HEK293 (cell line): ENCODE data around the gene AATF.

ENCODE experiments used
- CTCF ChIA-PET: fragments of 350-600 bp; formaldehyde crosslinking; extraction: SDS; loops from one replicate; lab custom pipeline; 2021; ENCODE audit warnings: antibody characterized with exemption; lab: Yijun Ruan, JAX
- POLR2A ChIA-PET: fragments of 300-600 bp; formaldehyde crosslinking; extraction: SDS; loops from one replicate; lab custom pipeline; 2020; ENCODE audit warnings: antibody characterized with exemption, inconsistent platforms; lab: Yijun Ruan, JAX
- H3K27ac ChIP-seq: fragments of 200-500 bp; sonication (Bioruptor generic); 2 replicates; pipeline ENCODE4 v1.5.1; 2014; ENCODE audit warnings: low read depth, low read length, control low read depth, inconsistent platforms; ENCODE audit errors: extremely low read depth
- H3K36me3 ChIP-seq, 2 experiments: fragments of 200-500 bp in 1 of 2; sonication (Bioruptor generic) in 1 of 2; 1 replicate in 1 of 2; 2 replicates in 1 of 2; pipeline ENCODE4 v1.5.1; 2014 to 2017; ENCODE audit warnings: inconsistent platforms in 2 of 2, low read length in 2 of 2; ENCODE audit not compliant: control insufficient read depth in 2 of 2, insufficient read depth in 1 of 2
- H3K4me1 ChIP-seq: fragments of 200-500 bp; sonication (Bioruptor generic); 2 replicates; pipeline ENCODE4 v1.5.1; 2014; ENCODE audit warnings: mild to moderate bottlenecking, low read length, inconsistent platforms; ENCODE audit not compliant: control insufficient read depth, insufficient read depth
- H3K4me3 ChIP-seq: 2 replicates; pipeline ENCODE4 v1.5.1; 2011; ENCODE audit warnings: low read depth, mild to moderate bottlenecking, control low read depth, low read length, moderate library complexity
- H3K9me3 ChIP-seq: fragments of 200-500 bp; sonication (Bioruptor generic); 2 replicates; pipeline ENCODE4 v1.5.1; 2014; ENCODE audit warnings: low read depth, low read length, inconsistent platforms; ENCODE audit not compliant: control insufficient read depth, insufficient read depth
- KLF16 ChIP-seq: fragments of 450-650 bp; formaldehyde crosslinking; IDR thresholded peaks from 2 replicates; pipeline ENCODE4 v1.5.1; 2017; ENCODE audit warnings: missing biosample characterization, missing genetic modification characterization
- SCRT1 ChIP-seq: fragments of 450-650 bp; formaldehyde crosslinking; IDR thresholded peaks from 2 replicates; pipeline ENCODE4 v1.5.1; 2016; ENCODE audit warnings: missing biosample characterization, missing genetic modification characterization, borderline replicate concordance
- SCRT2 ChIP-seq: fragments of 450-650 bp; formaldehyde crosslinking; IDR thresholded peaks from 2 replicates; pipeline ENCODE4 v1.5.1; 2016; ENCODE audit warnings: missing biosample characterization, missing genetic modification characterization
- ZBTB20 ChIP-seq: fragments of 450-650 bp; formaldehyde crosslinking; IDR thresholded peaks from 2 replicates; pipeline ENCODE4 v1.5.1; 2016; ENCODE audit warnings: missing biosample characterization, missing genetic modification characterization
- ZBTB21 ChIP-seq: fragments of 450-650 bp; formaldehyde crosslinking; IDR thresholded peaks from 2 replicates; pipeline ENCODE4 v1.5.1; 2017; ENCODE audit warnings: missing biosample characterization, missing genetic modification characterization
- ZNF221 ChIP-seq: fragments of 450-650 bp; formaldehyde crosslinking; IDR thresholded peaks from 2 replicates; pipeline ENCODE4 v1.5.1; 2017; ENCODE audit warnings: missing biosample characterization, missing genetic modification characterization, borderline replicate concordance
- ZNF292 ChIP-seq: fragments of 450-650 bp; formaldehyde crosslinking; IDR thresholded peaks from 2 replicates; pipeline ENCODE4 v1.5.1; 2016; ENCODE audit warnings: low read depth, missing biosample characterization, missing genetic modification characterization, borderline replicate concordance
- ZNF416 ChIP-seq: fragments of 450-650 bp; formaldehyde crosslinking; IDR thresholded peaks from 2 replicates; pipeline ENCODE4 v1.5.1; 2016; ENCODE audit warnings: missing biosample characterization, missing genetic modification characterization
- ZNF423 ChIP-seq: fragments of 450-650 bp; formaldehyde crosslinking; IDR thresholded peaks from 2 replicates; pipeline ENCODE4 v1.5.1; 2016; ENCODE audit warnings: missing biosample characterization, missing genetic modification characterization
- ZNF433 ChIP-seq: fragments of 450-650 bp; formaldehyde crosslinking; IDR thresholded peaks from 2 replicates; pipeline ENCODE4 v1.5.1; 2016; ENCODE audit warnings: missing biosample characterization, missing genetic modification characterization, low read depth
- ZNF501 ChIP-seq: fragments of 450-650 bp; formaldehyde crosslinking; IDR thresholded peaks from 2 replicates; pipeline ENCODE4 v1.5.1; 2016; ENCODE audit warnings: missing biosample characterization, missing genetic modification characterization
- ZNF560 ChIP-seq: fragments of 450-650 bp; formaldehyde crosslinking; IDR thresholded peaks from 2 replicates; pipeline ENCODE4 v1.5.1; 2017; ENCODE audit warnings: missing biosample characterization, missing genetic modification characterization, borderline replicate concordance
- ZNF596 ChIP-seq: fragments of 450-650 bp; IDR thresholded peaks from 2 replicates; pipeline ENCODE4 v1.5.0; 2018; ENCODE audit warnings: missing biosample characterization, mild to moderate bottlenecking, missing genetic modification characterization, moderate library complexity
- ZNF600 ChIP-seq: fragments of 450-650 bp; formaldehyde crosslinking; IDR thresholded peaks from 2 replicates; pipeline ENCODE4 v1.5.1; 2016; ENCODE audit warnings: missing biosample characterization, missing genetic modification characterization
- ZNF624 ChIP-seq: fragments of 450-650 bp; formaldehyde crosslinking; IDR thresholded peaks from 2 replicates; pipeline ENCODE4 v1.5.1; 2017; ENCODE audit warnings: missing biosample characterization, missing genetic modification characterization
- ZNF626 ChIP-seq: fragments of 450-650 bp; sonication (Bioruptor Pico); formaldehyde crosslinking; IDR thresholded peaks from 2 replicates; pipeline ENCODE4 v1.5.1; 2018; ENCODE audit warnings: missing biosample characterization, missing genetic modification characterization, inconsistent platforms
- ZNF660 ChIP-seq: fragments of 450-650 bp; IDR thresholded peaks from 2 replicates; pipeline ENCODE4 v1.5.1; 2018; ENCODE audit warnings: missing biosample characterization, mild to moderate bottlenecking, missing genetic modification characterization
- ZNF670 ChIP-seq: fragments of 450-650 bp; formaldehyde crosslinking; IDR thresholded peaks from 2 replicates; pipeline ENCODE4 v1.5.1; 2016; ENCODE audit warnings: missing biosample characterization, missing genetic modification characterization, low read depth
- ZNF76 ChIP-seq: fragments of 450-650 bp; formaldehyde crosslinking; IDR thresholded peaks from 2 replicates; pipeline ENCODE4; 2016; ENCODE audit warnings: low read depth, missing biosample characterization, missing genetic modification characterization, borderline replicate concordance
- ZNF791 ChIP-seq: fragments of 450-650 bp; formaldehyde crosslinking; IDR thresholded peaks from 2 replicates; pipeline ENCODE4 v1.5.1; 2016; ENCODE audit warnings: missing biosample characterization, missing genetic modification characterization
- ZNF792 ChIP-seq: fragments of 450-650 bp; formaldehyde crosslinking; IDR thresholded peaks from 2 replicates; pipeline ENCODE4 v1.5.1; 2016; ENCODE audit warnings: missing biosample characterization, missing genetic modification characterization
- ZNF830 ChIP-seq: fragments of 450-650 bp; IDR thresholded peaks from 2 replicates; pipeline ENCODE4 v1.5.0; 2018; ENCODE audit warnings: missing biosample characterization, missing genetic modification characterization, low read depth, mild to moderate bottlenecking, moderate library complexity
- ZNF837 ChIP-seq: fragments of 450-650 bp; formaldehyde crosslinking; IDR thresholded peaks from 2 replicates; pipeline ENCODE4 v1.5.1; 2016; ENCODE audit warnings: missing biosample characterization, missing genetic modification characterization
- ZNF843 ChIP-seq: fragments of 450-650 bp; formaldehyde crosslinking; IDR thresholded peaks from 2 replicates; pipeline ENCODE4 v1.5.1; 2016; ENCODE audit warnings: missing biosample characterization, missing genetic modification characterization
- TF ChIP-seq, protein P1 (sequence below): fragments of 450-650 bp; formaldehyde crosslinking; IDR thresholded peaks from 2 replicates; pipeline ENCODE4 v1.5.1; 2017; ENCODE audit warnings: missing biosample characterization, missing genetic modification characterization
- TF ChIP-seq, protein P2 (sequence below): fragments of 450-650 bp; formaldehyde crosslinking; IDR thresholded peaks from 2 replicates; pipeline ENCODE4 v1.5.1; 2016; ENCODE audit warnings: missing biosample characterization, missing genetic modification characterization
- TF ChIP-seq, protein P3 (sequence below): fragments of 450-650 bp; formaldehyde crosslinking; IDR thresholded peaks from 2 replicates; pipeline ENCODE4 v1.5.0; 2017; ENCODE audit warnings: missing biosample characterization, missing genetic modification characterization, borderline replicate concordance
- TF ChIP-seq, protein P4 (sequence below): fragments of 450-650 bp; formaldehyde crosslinking; IDR thresholded peaks from 2 replicates; pipeline ENCODE4 v1.5.1; 2016; ENCODE audit warnings: missing biosample characterization, missing genetic modification characterization, low read depth

Gene AATF

DNA sequence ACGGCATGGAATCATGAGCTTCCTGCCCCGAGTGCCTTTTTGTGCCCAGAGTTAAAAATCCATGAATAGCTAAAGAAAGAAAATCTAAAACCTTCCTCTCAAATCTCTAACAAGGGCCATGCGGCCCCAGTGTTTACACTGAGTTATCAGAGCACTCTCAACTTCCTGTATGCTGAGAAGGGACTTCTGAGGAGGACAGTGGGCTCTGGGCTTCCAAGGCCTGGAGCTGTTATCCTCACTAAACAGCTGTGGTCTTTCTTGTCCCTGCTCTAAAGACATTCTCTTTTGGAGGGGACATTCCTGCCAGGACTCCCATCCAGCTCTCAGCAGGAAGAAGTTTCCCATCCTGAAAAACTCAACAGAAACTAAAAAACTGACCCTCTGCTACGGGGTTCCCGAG lies 135.6 kb downstream of the AATF start:
- Histone ChIP-seq H3K36me3 (peaks cover 0 to 45% of the 10 kb centered on the region in 2 experiments; a peak in 2 of 3 replicates), H3K4me3 (no peak overlapping the region), H3K4me1 (no peaks in the 10 kb centered on the region), H3K27ac (no peak overlapping the region), H3K9me3 (no peaks in the 10 kb centered on the region; the same call in 1 of the 2 replicates)
- TF ChIP-seq, protein P1, sequence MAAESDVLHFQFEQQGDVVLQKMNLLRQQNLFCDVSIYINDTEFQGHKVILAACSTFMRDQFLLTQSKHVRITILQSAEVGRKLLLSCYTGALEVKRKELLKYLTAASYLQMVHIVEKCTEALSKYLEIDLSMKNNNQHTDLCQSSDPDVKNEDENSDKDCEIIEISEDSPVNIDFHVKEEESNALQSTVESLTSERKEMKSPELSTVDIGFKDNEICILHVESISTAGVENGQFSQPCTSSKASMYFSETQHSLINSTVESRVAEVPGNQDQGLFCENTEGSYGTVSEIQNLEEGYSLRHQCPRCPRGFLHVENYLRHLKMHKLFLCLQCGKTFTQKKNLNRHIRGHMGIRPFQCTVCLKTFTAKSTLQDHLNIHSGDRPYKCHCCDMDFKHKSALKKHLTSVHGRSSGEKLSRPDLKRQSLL: no peak
- TF ChIP-seq ZNF292 (tag by site-specific recombination): no peak
- TF ChIP-seq ZNF76 (tag by site-specific recombination): no peak
- TF ChIP-seq, protein P2, sequence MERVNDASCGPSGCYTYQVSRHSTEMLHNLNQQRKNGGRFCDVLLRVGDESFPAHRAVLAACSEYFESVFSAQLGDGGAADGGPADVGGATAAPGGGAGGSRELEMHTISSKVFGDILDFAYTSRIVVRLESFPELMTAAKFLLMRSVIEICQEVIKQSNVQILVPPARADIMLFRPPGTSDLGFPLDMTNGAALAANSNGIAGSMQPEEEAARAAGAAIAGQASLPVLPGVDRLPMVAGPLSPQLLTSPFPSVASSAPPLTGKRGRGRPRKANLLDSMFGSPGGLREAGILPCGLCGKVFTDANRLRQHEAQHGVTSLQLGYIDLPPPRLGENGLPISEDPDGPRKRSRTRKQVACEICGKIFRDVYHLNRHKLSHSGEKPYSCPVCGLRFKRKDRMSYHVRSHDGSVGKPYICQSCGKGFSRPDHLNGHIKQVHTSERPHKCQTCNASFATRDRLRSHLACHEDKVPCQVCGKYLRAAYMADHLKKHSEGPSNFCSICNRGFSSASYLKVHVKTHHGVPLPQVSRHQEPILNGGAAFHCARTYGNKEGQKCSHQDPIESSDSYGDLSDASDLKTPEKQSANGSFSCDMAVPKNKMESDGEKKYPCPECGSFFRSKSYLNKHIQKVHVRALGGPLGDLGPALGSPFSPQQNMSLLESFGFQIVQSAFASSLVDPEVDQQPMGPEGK (tag by site-specific recombination): no peak
- TF ChIP-seq ZNF837: no peak
- TF ChIP-seq ZNF670 (tag by site-specific recombination): no peak
- no peak for TF ChIP-seq ZNF596 (tag by site-specific recombination)
- TF ChIP-seq, protein P3, sequence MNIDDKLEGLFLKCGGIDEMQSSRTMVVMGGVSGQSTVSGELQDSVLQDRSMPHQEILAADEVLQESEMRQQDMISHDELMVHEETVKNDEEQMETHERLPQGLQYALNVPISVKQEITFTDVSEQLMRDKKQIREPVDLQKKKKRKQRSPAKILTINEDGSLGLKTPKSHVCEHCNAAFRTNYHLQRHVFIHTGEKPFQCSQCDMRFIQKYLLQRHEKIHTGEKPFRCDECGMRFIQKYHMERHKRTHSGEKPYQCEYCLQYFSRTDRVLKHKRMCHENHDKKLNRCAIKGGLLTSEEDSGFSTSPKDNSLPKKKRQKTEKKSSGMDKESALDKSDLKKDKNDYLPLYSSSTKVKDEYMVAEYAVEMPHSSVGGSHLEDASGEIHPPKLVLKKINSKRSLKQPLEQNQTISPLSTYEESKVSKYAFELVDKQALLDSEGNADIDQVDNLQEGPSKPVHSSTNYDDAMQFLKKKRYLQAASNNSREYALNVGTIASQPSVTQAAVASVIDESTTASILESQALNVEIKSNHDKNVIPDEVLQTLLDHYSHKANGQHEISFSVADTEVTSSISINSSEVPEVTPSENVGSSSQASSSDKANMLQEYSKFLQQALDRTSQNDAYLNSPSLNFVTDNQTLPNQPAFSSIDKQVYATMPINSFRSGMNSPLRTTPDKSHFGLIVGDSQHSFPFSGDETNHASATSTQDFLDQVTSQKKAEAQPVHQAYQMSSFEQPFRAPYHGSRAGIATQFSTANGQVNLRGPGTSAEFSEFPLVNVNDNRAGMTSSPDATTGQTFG: no peak
- TF ChIP-seq ZNF660 (tag by site-specific recombination): no peak
- CTCF ChIA-PET: interaction anchor here (0.6 kb wide), 1 partner anchor 456 kb away, joined by 4 read pairs; no protein-coding TSS in a partner anchor
- POLR2A ChIA-PET: interaction anchor here (0.6 kb wide), 1 partner anchor 101 kb away, joined by 14 read pairs; no protein-coding TSS in a partner anchor

DNA sequence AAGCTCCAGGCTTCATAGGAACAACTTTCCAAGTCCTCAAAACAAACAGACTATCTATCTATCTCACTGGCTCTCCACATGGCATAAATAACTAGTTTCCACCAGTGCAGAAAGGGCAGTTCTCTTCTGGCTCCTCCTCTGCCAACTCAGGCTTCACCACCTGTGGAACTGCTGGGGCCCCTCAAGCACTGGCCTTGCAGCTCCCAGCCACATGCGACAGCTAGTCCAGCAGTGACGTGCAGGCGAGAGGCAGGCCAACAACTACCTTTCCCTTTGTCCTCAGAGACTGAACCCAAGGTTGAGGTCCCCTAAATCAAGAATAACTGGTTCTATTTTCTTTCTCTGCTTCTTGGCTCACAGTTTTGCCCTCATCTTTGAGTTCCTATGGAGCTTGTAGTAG lies 137.6 kb downstream of the AATF start:
- H3K36me3 ChIP-seq: peaks cover 0 to 45% of the 10 kb centered on the region in 2 experiments
- POLR2A ChIA-PET: no interaction called here

DNA sequence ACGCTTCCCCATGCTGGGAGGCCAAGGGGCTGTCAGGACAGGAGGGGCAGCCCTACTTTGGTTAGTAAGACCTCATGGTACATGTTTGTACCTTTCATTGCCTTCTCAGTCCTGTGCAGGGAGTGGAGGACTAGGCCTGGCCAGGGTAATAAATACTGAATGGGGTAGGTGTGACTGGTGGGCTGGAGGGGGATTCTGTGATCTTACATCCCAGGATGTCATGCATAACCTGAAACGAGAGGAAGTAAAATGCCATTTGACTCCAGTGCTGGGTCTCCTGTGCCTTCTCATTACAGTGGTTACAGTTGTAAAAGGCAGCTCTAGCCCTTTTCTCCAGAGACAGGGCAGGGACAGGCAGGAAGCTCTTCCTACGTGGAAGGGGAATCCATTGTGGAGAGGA lies 138.2 kb downstream of the AATF start:
- CTCF ChIA-PET: interaction anchor here (0.6 to 0.9 kb wide), 4 partner anchors 350 to 1246 kb away, joined by 3 read pairs; no protein-coding TSS in a partner anchor
- POLR2A ChIA-PET: no interaction called here
- TF ChIP-seq ZNF560 (no peak), ZNF501 (tag by site-specific recombination) (no peak), ZNF843 (tag by site-specific recombination) (no peak), ZBTB20 (tag by site-specific recombination) (no peak), ZNF792 (no peak), ZNF416 (tag by site-specific recombination) (no peak), ZNF292 (tag by site-specific recombination) (no peak), ZNF423 (tag by site-specific recombination) (no peak), ZNF830 (no peak), ZNF600 (tag by site-specific recombination) (no peak), KLF16 (tag by site-specific recombination) (no peak)

More for the DNA sequence above, 137.6 kb downstream of the AATF start:
- H3K27ac ChIP-seq: no peak overlapping the region
- TF ChIP-seq SCRT1 (tag by site-specific recombination): peak; percentile 39; the same call in 1 of the 2 replicates
- TF ChIP-seq, protein P4, sequence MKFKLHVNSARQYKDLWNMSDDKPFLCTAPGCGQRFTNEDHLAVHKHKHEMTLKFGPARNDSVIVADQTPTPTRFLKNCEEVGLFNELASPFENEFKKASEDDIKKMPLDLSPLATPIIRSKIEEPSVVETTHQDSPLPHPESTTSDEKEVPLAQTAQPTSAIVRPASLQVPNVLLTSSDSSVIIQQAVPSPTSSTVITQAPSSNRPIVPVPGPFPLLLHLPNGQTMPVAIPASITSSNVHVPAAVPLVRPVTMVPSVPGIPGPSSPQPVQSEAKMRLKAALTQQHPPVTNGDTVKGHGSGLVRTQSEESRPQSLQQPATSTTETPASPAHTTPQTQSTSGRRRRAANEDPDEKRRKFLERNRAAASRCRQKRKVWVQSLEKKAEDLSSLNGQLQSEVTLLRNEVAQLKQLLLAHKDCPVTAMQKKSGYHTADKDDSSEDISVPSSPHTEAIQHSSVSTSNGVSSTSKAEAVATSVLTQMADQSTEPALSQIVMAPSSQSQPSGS (tag by site-specific recombination): no peak
- TF ChIP-seq ZNF433 (tag by site-specific recombination): no peak
- TF ChIP-seq ZNF221 (tag by site-specific recombination): no peak
- no peak for TF ChIP-seq ZNF626 (tag by site-specific recombination)
- TF ChIP-seq ZNF791 (tag by site-specific recombination): no peak
- no peak for TF ChIP-seq ZBTB21 (tag by site-specific recombination)
- peak; percentile 60 for TF ChIP-seq SCRT2 (tag by site-specific recombination)
- TF ChIP-seq ZNF624 (tag by site-specific recombination): no peak
- CTCF ChIA-PET: interaction anchor here (0.6 to 0.9 kb wide), 3 partner anchors 14 to 459 kb away, joined by 3 read pairs; no protein-coding TSS in a partner anchor
- no peaks in the 10 kb centered on the region for H3K4me1 ChIP-seq
- no peak overlapping the region for H3K4me3 ChIP-seq
- H3K9me3 ChIP-seq: no peaks in the 10 kb centered on the region

More for the DNA sequence above, 138.2 kb downstream of the AATF start:
- Histone ChIP-seq H3K4me1 (no peaks in the 10 kb centered on the region), H3K9me3 (no peaks in the 10 kb centered on the region), H3K4me3 (no peak overlapping the region), H3K27ac (no peak overlapping the region), H3K36me3 (peaks cover 0 to 45% of the 10 kb centered on the region in 2 experiments)
